GM06990 (cell line): Measurements from ENCODE around the gene RNF115.
A peak's percentile ranks its signal among the peaks of the same experiment; 100 is the strongest.
"Not testable (repeated sequence)": the region's sequence is repeated elsewhere in the genome, so short reads cannot be mapped to it uniquely, and the experiment has no call there.

Experiments
- DNase-seq: peaks from one replicate; pipeline ENCODE4 v3.0.0-alpha.2; 2011; ENCODE audit not compliant: insufficient read length; ENCODE audit errors: extremely low read depth
- H3K27me3 ChIP-seq: replicated peaks from 2 replicates; pipeline ENCODE4 v1.6.0; 2011; ENCODE audit warnings: low read length; ENCODE audit not compliant: control insufficient read depth, insufficient read depth
- H3K36me3 ChIP-seq: 2 replicates; pipeline ENCODE4 v1.5.1; 2011; ENCODE audit warnings: low read length; ENCODE audit not compliant: control insufficient read depth, insufficient read depth
- H3K4me3 ChIP-seq: replicated peaks from 2 replicates; pipeline ENCODE4 v1.5.1; 2011; ENCODE audit warnings: low read depth, mild to moderate bottlenecking, control low read depth, low read length
- CTCF ChIP-seq: IDR thresholded peaks from 2 replicates; pipeline ENCODE4 v1.5.1; 2011; ENCODE audit warnings: low read length, control low read depth, mild to moderate bottlenecking, inconsistent platforms; ENCODE audit not compliant: insufficient read depth, poor library complexity, severe bottlenecking

RNF115 gene

DNA sequence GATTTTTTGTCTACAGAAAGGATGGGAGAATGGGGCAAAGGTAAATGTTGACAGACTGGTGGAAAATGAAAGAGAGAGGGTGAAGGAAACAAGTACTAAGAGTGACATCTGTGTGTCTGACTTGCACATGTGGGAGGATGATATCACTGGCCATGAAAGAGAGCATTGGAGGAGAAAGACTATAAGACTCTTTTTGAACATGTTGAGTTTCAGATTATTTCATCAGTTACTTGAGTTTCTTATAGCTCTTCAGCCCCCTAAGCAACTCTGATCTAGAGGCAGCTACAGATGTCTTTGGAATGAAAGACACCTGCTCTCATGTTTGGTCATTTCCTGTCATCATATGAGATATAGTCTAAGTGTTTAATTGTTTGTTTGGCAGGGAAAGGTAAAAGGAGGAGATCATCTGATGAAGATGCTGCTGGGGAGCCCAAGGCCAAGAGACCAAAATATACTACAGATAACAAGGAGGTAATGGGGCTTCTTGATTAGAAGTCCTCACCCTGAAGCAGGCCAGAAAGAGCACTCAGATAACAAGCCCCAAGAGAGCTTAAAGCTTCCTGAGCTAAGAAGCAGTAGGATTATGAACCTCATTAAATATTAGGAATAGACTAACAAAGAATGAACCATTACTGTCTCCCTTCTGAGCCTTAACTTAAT lies 4.6 kb upstream of the RNF115 start:
- DNase-seq = peak; percentile 42
- no peak for TF ChIP-seq CTCF
- H3K4me3 ChIP-seq = no peak overlapping the region

GRCh38 chr1:145827966-145828365 lies 4.1 kb upstream of the RNF115 start:
- no peak for TF ChIP-seq CTCF
- no peak overlapping the region for H3K4me3 ChIP-seq
- H3K36me3 ChIP-seq = peaks cover 17% of the 10 kb centered on the region

More for the DNA sequence above, 4.6 kb upstream of the RNF115 start:
- H3K27me3 ChIP-seq = no peaks in the 10 kb centered on the region
- peaks cover 20% of the 10 kb centered on the region for H3K36me3 ChIP-seq

DNA sequence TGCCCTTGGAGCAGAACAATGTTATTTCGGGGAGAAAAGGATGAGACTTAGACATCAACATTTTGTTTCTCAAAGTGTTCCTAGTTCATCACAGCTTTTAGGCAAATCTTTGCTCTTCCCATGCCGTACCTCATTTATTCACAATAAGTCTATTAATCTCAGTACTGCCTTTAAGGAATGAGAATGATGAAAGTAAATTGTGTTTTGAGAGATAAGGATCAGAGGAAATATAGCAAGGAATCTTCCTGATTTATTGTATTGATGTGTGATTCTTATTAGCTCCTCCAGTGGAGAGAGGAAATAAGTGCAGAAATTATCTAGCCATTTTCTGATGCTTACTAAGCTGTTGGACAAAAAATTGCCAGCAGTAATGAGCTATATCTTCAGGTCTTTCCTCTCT lies 2.1 kb upstream of the RNF115 start:
- no peak overlapping the region for H3K4me3 ChIP-seq
- H3K27me3 ChIP-seq = no peaks in the 10 kb centered on the region
- TF ChIP-seq CTCF = no peak
- no peak for DNase-seq
- peaks cover 12% of the 10 kb centered on the region for H3K36me3 ChIP-seq

More at GRCh38 chr1:145827966-145828365, 4.1 kb upstream of the RNF115 start:
- no peak for DNase-seq
- no peaks in the 10 kb centered on the region for H3K27me3 ChIP-seq

DNA sequence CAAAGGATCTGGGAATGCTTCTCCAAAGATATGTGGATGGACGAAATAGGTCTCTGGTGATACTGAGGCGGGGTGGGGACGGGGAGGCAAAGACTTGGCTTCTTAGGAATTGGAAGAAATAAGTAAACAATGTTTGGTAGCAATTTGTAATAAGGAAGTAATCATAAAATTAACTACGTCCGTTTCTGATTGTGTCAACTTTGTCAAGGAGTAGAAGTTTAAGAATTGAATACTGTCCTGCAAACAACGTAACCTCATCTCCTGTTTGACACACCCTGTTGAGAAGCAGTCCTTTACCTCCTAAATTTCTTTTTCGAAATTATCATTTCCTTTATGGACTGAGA lies 576 bp upstream of the RNF115 start:
- H3K27me3 ChIP-seq = no peaks in the 10 kb centered on the region
- DNase-seq = no peak
- H3K36me3 ChIP-seq = peaks cover 8% of the 10 kb centered on the region
- peak overlapping the region; percentile 99 for H3K4me3 ChIP-seq
- no peak for TF ChIP-seq CTCF

DNA sequence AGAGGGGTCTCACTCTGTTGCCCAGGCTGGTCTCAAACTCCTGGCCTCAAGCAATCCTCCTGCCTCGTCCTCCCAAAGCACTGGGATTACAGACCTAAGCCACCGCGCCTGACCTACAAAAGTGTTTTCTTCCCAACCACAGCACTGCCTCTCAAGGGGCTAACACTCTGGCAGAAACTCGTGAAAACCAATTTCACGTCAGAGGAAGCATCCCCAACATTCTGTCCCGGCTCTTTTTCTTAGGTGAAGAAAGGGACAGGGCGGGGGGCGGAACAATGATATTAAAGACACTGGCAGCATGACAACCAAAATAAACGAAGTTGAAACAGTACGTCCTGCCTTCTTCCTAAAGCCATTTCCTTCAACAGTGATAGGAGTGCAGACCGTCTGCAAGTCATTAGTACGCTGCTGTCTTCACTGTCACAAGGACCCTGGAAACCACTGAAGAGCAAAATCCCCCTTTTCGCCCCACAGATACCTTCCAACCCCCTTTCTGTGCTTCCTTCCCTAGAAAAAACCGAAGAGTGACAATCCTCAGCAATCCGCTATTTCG lies 1.0 kb downstream of the RNF115 start:
- not testable (repeated sequence) for H3K27me3 ChIP-seq, H3K36me3 ChIP-seq, DNase-seq
- H3K4me3 ChIP-seq = peak overlapping the region; percentile 38

GRCh38 chr1:145818095-145818494 lies 5.8 kb downstream of the RNF115 start:
- H3K4me3 ChIP-seq, H3K36me3 ChIP-seq, H3K27me3 ChIP-seq, DNase-seq: not testable (repeated sequence)

GRCh38 chr1:145812977-145813810 lies 10.7 kb downstream of the RNF115 start:
- not testable (repeated sequence) for H3K36me3 ChIP-seq, H3K27me3 ChIP-seq, H3K4me3 ChIP-seq, DNase-seq
